HEK293 (cell line): ENCODE measurements around the gene GDAP2.
A peak's percentile ranks its signal among the peaks of the same experiment; 100 is the strongest.

ENCODE experiments used
- CTCF ChIA-PET: fragments of 350-600 bp; formaldehyde crosslinking; extraction: SDS; loops from one replicate; lab custom pipeline; 2021; ENCODE audit warnings: antibody characterized with exemption; lab: Yijun Ruan, JAX
- POLR2A ChIA-PET: fragments of 300-600 bp; formaldehyde crosslinking; extraction: SDS; loops from one replicate; lab custom pipeline; 2020; ENCODE audit warnings: antibody characterized with exemption, inconsistent platforms; lab: Yijun Ruan, JAX
- H3K27ac ChIP-seq: fragments of 200-500 bp; sonication (Bioruptor generic); 2 replicates; pipeline ENCODE4 v1.5.1; 2014; ENCODE audit warnings: low read depth, low read length, control low read depth, inconsistent platforms; ENCODE audit errors: extremely low read depth
- H3K36me3 ChIP-seq, 2 experiments: fragments of 200-500 bp in 1 of 2; sonication (Bioruptor generic) in 1 of 2; 1 replicate in 1 of 2; 2 replicates in 1 of 2; pipeline ENCODE4 v1.5.1; 2014 to 2017; ENCODE audit warnings: inconsistent platforms in 2 of 2, low read length in 2 of 2; ENCODE audit not compliant: control insufficient read depth in 2 of 2, insufficient read depth in 1 of 2
- H3K4me1 ChIP-seq: fragments of 200-500 bp; sonication (Bioruptor generic); 2 replicates; pipeline ENCODE4 v1.5.1; 2014; ENCODE audit warnings: mild to moderate bottlenecking, low read length, inconsistent platforms; ENCODE audit not compliant: control insufficient read depth, insufficient read depth
- H3K4me3 ChIP-seq: 2 replicates; pipeline ENCODE4 v1.5.1; 2011; ENCODE audit warnings: low read depth, mild to moderate bottlenecking, control low read depth, low read length, moderate library complexity
- H3K9me3 ChIP-seq: fragments of 200-500 bp; sonication (Bioruptor generic); 2 replicates; pipeline ENCODE4 v1.5.1; 2014; ENCODE audit warnings: low read depth, low read length, inconsistent platforms; ENCODE audit not compliant: control insufficient read depth, insufficient read depth
- BCL11B ChIP-seq: fragments of 450-650 bp; formaldehyde crosslinking; IDR thresholded peaks from 2 replicates; pipeline ENCODE4 v1.5.1; 2016; ENCODE audit warnings: low read depth, missing biosample characterization, missing genetic modification characterization
- MZF1 ChIP-seq: fragments of 450-650 bp; formaldehyde crosslinking; IDR thresholded peaks from 2 replicates; pipeline ENCODE4 v1.5.1; 2017; ENCODE audit warnings: missing biosample characterization, missing genetic modification characterization, borderline replicate concordance
- ZNF132 ChIP-seq: fragments of 450-650 bp; formaldehyde crosslinking; IDR thresholded peaks from 2 replicates; pipeline ENCODE4 v1.5.1; 2017; ENCODE audit warnings: missing biosample characterization, missing genetic modification characterization, borderline replicate concordance
- ZNF133 ChIP-seq: fragments of 450-650 bp; formaldehyde crosslinking; IDR thresholded peaks from 2 replicates; pipeline ENCODE4 v1.5.1; 2016; ENCODE audit warnings: missing biosample characterization, missing genetic modification characterization
- ZNF155 ChIP-seq: fragments of 450-650 bp; formaldehyde crosslinking; IDR thresholded peaks from 2 replicates; pipeline ENCODE4 v1.5.1; 2016; ENCODE audit warnings: missing biosample characterization, missing genetic modification characterization
- ZNF19 ChIP-seq: fragments of 450-650 bp; formaldehyde crosslinking; IDR thresholded peaks from 2 replicates; pipeline ENCODE4; 2016; ENCODE audit warnings: missing biosample characterization, missing genetic modification characterization, low read depth
- ZNF266 ChIP-seq: fragments of 450-650 bp; formaldehyde crosslinking; IDR thresholded peaks from 2 replicates; pipeline ENCODE4 v1.5.1; 2016; ENCODE audit warnings: missing biosample characterization, missing genetic modification characterization, low read depth
- ZNF423 ChIP-seq: fragments of 450-650 bp; formaldehyde crosslinking; IDR thresholded peaks from 2 replicates; pipeline ENCODE4 v1.5.1; 2016; ENCODE audit warnings: missing biosample characterization, missing genetic modification characterization
- ZNF48 ChIP-seq: fragments of 450-650 bp; formaldehyde crosslinking; IDR thresholded peaks from 2 replicates; pipeline ENCODE4 v1.5.1; 2016; ENCODE audit warnings: missing biosample characterization, missing genetic modification characterization
- ZNF529 ChIP-seq: fragments of 450-650 bp; formaldehyde crosslinking; IDR thresholded peaks from 2 replicates; pipeline ENCODE4 v1.5.1; 2017; ENCODE audit warnings: missing genetic modification characterization, missing biosample characterization; ENCODE audit not compliant: insufficient replicate concordance
- ZNF530 ChIP-seq: fragments of 450-650 bp; formaldehyde crosslinking; IDR thresholded peaks from 2 replicates; pipeline ENCODE4 v1.5.1; 2016; ENCODE audit warnings: low read depth, missing biosample characterization, missing genetic modification characterization
- ZNF585B ChIP-seq: fragments of 450-650 bp; formaldehyde crosslinking; IDR thresholded peaks from 2 replicates; pipeline ENCODE4 v1.5.1; 2016; ENCODE audit warnings: missing biosample characterization, missing genetic modification characterization
- ZNF624 ChIP-seq: fragments of 450-650 bp; formaldehyde crosslinking; IDR thresholded peaks from 2 replicates; pipeline ENCODE4 v1.5.1; 2017; ENCODE audit warnings: missing biosample characterization, missing genetic modification characterization
- ZNF701 ChIP-seq: fragments of 450-650 bp; formaldehyde crosslinking; IDR thresholded peaks from 2 replicates; pipeline ENCODE4 v1.5.1; 2016; ENCODE audit warnings: missing biosample characterization, missing genetic modification characterization
- ZNF747 ChIP-seq: fragments of 450-650 bp; formaldehyde crosslinking; IDR thresholded peaks from 2 replicates; pipeline ENCODE4 v1.5.1; 2016; ENCODE audit warnings: missing biosample characterization, missing genetic modification characterization
- ZNF791 ChIP-seq: fragments of 450-650 bp; formaldehyde crosslinking; IDR thresholded peaks from 2 replicates; pipeline ENCODE4 v1.5.1; 2016; ENCODE audit warnings: missing biosample characterization, missing genetic modification characterization
- ZNF792 ChIP-seq: fragments of 450-650 bp; formaldehyde crosslinking; IDR thresholded peaks from 2 replicates; pipeline ENCODE4 v1.5.1; 2016; ENCODE audit warnings: missing biosample characterization, missing genetic modification characterization
- TF ChIP-seq, protein P1 (sequence below): fragments of 450-650 bp; formaldehyde crosslinking; IDR thresholded peaks from 2 replicates; pipeline ENCODE4 v1.5.1; 2016; ENCODE audit warnings: missing biosample characterization, missing genetic modification characterization, low read depth
- TF ChIP-seq, protein P2 (sequence below): fragments of 450-650 bp; formaldehyde crosslinking; IDR thresholded peaks from 2 replicates; pipeline ENCODE4 v1.5.1; 2017; ENCODE audit warnings: missing biosample characterization, missing genetic modification characterization
- TF ChIP-seq, protein P3 (sequence below): fragments of 450-650 bp; formaldehyde crosslinking; IDR thresholded peaks from 2 replicates; pipeline ENCODE4 v1.5.1; 2016; ENCODE audit warnings: missing biosample characterization, missing genetic modification characterization
- TF ChIP-seq, protein P4 (sequence below): fragments of 450-650 bp; formaldehyde crosslinking; IDR thresholded peaks from 2 replicates; pipeline ENCODE4 v1.5.1; 2016; ENCODE audit warnings: missing biosample characterization, missing genetic modification characterization
- TF ChIP-seq, protein P5 (sequence below): fragments of 450-650 bp; formaldehyde crosslinking; IDR thresholded peaks from 2 replicates; pipeline ENCODE4 v1.5.1; 2017; ENCODE audit warnings: missing biosample characterization, missing genetic modification characterization

The GDAP2 gene

DNA sequence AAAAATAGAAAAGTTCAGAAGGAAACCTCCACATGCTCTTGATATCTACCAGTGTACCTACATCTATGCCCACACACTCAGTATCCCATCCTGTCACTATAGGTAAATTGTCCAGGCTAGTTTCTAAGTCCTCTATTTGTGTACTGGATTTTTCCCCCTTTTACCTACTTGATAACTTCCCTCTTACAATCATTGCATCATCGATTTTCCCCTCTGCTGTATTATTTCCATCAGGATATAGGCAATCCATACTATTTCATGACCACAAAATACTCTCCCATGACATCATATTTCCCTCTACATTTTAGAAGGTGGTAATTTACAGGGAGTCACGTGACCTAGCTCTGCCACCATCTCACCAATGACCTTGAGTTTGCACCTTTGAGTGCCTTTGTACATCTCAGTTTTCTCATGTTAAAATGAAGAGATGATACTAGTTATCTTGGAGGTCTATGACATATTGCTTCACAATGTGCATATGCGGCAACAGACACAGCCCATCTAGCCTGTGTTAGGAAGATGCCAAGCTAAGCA is 88.2 kb downstream of the GDAP2 start:
- Histone ChIP-seq H3K36me3 (no peaks in the 10 kb centered on the region), H3K9me3 (no peaks in the 10 kb centered on the region), H3K4me3 (no peak overlapping the region), H3K4me1 (no peaks in the 10 kb centered on the region), H3K27ac (no peak overlapping the region)
- no peak for TF ChIP-seq ZNF791 (tag by site-specific recombination)
- TF ChIP-seq, protein P1, sequence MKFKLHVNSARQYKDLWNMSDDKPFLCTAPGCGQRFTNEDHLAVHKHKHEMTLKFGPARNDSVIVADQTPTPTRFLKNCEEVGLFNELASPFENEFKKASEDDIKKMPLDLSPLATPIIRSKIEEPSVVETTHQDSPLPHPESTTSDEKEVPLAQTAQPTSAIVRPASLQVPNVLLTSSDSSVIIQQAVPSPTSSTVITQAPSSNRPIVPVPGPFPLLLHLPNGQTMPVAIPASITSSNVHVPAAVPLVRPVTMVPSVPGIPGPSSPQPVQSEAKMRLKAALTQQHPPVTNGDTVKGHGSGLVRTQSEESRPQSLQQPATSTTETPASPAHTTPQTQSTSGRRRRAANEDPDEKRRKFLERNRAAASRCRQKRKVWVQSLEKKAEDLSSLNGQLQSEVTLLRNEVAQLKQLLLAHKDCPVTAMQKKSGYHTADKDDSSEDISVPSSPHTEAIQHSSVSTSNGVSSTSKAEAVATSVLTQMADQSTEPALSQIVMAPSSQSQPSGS, result peak; percentile 51; the same call in 1 of the 2 replicates
- POLR2A ChIA-PET, result no interaction called here
- CTCF ChIA-PET, result interaction anchor here (1.8 kb wide), 2 partner anchors 22 to 305 kb away, joined by 4 to 5 read pairs; no protein-coding TSS in a partner anchor

- Histone ChIP-seq H3K4me3 (no peak overlapping the region), H3K9me3 (no peaks in the 10 kb centered on the region), H3K36me3 (no peaks in the 10 kb centered on the region), H3K27ac (no peak overlapping the region), H3K4me1 (no peaks in the 10 kb centered on the region)
- POLR2A ChIA-PET, result no interaction called here
- CTCF ChIA-PET, result interaction anchor here (0.6 kb wide), 1 partner anchor 85 kb away, joined by 4 read pairs; no protein-coding TSS in a partner anchor
- TF ChIP-seq MZF1 (tag by site-specific recombination) (no peak), ZNF48 (tag by site-specific recombination) (no peak), ZNF529 (tag by site-specific recombination) (no peak), ZNF701 (tag by site-specific recombination) (no peak), ZNF624 (no peak), ZNF530 (tag by site-specific recombination) (no peak), ZNF792 (no peak)
- TF ChIP-seq, protein P2, sequence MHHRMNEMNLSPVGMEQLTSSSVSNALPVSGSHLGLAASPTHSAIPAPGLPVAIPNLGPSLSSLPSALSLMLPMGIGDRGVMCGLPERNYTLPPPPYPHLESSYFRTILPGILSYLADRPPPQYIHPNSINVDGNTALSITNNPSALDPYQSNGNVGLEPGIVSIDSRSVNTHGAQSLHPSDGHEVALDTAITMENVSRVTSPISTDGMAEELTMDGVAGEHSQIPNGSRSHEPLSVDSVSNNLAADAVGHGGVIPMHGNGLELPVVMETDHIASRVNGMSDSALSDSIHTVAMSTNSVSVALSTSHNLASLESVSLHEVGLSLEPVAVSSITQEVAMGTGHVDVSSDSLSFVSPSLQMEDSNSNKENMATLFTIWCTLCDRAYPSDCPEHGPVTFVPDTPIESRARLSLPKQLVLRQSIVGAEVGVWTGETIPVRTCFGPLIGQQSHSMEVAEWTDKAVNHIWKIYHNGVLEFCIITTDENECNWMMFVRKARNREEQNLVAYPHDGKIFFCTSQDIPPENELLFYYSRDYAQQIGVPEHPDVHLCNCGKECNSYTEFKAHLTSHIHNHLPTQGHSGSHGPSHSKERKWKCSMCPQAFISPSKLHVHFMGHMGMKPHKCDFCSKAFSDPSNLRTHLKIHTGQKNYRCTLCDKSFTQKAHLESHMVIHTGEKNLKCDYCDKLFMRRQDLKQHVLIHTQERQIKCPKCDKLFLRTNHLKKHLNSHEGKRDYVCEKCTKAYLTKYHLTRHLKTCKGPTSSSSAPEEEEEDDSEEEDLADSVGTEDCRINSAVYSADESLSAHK (tag by site-specific recombination), result no peak
- TF ChIP-seq, protein P3, sequence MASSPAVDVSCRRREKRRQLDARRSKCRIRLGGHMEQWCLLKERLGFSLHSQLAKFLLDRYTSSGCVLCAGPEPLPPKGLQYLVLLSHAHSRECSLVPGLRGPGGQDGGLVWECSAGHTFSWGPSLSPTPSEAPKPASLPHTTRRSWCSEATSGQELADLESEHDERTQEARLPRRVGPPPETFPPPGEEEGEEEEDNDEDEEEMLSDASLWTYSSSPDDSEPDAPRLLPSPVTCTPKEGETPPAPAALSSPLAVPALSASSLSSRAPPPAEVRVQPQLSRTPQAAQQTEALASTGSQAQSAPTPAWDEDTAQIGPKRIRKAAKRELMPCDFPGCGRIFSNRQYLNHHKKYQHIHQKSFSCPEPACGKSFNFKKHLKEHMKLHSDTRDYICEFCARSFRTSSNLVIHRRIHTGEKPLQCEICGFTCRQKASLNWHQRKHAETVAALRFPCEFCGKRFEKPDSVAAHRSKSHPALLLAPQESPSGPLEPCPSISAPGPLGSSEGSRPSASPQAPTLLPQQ (tag by site-specific recombination), result no peak
Measured at GRCh38 chr1:117838911-117839310, 90.5 kb downstream of the GDAP2 start.

DNA sequence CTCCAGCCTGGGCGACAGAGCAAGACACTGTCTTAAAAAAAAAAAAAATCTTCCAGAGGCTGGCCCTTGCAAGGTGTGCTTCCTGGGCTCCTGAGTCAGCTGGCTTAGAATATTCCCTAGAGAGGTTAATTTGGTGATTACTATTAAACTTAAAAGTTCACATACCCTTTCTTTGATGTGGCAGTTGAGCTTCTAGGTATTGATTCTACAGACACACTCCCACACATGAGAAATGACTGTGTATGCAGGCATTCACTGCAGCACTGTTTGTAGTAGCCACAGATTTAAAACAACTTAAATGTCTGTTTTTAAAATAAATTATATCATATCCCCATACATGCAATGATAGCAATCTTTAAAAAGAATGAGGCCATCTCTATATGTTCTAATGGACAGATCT is 93.4 kb downstream of the GDAP2 start:
- no peaks in the 10 kb centered on the region for H3K4me1 ChIP-seq
- TF ChIP-seq ZNF132 (tag by site-specific recombination) (no peak), ZNF19 (tag by site-specific recombination) (no peak), ZNF585B (no peak), ZNF155 (no peak), ZNF747 (tag by site-specific recombination) (no peak), ZNF133 (tag by site-specific recombination) (no peak), ZNF423 (tag by site-specific recombination) (no peak), BCL11B (no peak), ZNF266 (tag by site-specific recombination) (no peak)
- TF ChIP-seq, protein P4, sequence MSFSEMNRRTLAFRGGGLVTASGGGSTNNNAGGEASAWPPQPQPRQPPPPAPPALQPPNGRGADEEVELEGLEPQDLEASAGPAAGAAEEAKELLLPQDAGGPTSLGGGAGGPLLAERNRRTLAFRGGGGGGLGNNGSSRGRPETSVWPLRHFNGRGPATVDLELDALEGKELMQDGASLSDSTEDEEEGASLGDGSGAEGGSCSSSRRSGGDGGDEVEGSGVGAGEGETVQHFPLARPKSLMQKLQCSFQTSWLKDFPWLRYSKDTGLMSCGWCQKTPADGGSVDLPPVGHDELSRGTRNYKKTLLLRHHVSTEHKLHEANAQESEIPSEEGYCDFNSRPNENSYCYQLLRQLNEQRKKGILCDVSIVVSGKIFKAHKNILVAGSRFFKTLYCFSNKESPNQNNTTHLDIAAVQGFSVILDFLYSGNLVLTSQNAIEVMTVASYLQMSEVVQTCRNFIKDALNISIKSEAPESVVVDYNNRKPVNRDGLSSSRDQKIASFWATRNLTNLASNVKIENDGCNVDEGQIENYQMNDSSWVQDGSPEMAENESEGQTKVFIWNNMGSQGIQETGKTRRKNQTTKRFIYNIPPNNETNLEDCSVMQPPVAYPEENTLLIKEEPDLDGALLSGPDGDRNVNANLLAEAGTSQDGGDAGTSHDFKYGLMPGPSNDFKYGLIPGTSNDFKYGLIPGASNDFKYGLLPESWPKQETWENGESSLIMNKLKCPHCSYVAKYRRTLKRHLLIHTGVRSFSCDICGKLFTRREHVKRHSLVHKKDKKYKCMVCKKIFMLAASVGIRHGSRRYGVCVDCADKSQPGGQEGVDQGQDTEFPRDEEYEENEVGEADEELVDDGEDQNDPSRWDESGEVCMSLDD (tag by site-specific recombination), result no peak
- TF ChIP-seq, protein P5, sequence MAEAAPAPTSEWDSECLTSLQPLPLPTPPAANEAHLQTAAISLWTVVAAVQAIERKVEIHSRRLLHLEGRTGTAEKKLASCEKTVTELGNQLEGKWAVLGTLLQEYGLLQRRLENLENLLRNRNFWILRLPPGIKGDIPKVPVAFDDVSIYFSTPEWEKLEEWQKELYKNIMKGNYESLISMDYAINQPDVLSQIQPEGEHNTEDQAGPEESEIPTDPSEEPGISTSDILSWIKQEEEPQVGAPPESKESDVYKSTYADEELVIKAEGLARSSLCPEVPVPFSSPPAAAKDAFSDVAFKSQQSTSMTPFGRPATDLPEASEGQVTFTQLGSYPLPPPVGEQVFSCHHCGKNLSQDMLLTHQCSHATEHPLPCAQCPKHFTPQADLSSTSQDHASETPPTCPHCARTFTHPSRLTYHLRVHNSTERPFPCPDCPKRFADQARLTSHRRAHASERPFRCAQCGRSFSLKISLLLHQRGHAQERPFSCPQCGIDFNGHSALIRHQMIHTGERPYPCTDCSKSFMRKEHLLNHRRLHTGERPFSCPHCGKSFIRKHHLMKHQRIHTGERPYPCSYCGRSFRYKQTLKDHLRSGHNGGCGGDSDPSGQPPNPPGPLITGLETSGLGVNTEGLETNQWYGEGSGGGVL (tag by site-specific recombination), result no peak
- no peak overlapping the region for H3K4me3 ChIP-seq
- ChIA-PET CTCF (no interaction called here), POLR2A (no interaction called here)
- H3K36me3 ChIP-seq, result no peaks in the 10 kb centered on the region
- H3K27ac ChIP-seq, result no peak overlapping the region
- H3K9me3 ChIP-seq, result no peaks in the 10 kb centered on the region
